ENCODE measurements around the gene SCNN1G. TPM values are rescaled to one million over a fixed set of nuclear protein-coding genes. Genes with fewer than 3 reads are reported as not detected.

Gene SCNN1G
- total and polyA plus RNA-seq, 5 donors, result 0.05 TPM; not detected in 4

DNA sequence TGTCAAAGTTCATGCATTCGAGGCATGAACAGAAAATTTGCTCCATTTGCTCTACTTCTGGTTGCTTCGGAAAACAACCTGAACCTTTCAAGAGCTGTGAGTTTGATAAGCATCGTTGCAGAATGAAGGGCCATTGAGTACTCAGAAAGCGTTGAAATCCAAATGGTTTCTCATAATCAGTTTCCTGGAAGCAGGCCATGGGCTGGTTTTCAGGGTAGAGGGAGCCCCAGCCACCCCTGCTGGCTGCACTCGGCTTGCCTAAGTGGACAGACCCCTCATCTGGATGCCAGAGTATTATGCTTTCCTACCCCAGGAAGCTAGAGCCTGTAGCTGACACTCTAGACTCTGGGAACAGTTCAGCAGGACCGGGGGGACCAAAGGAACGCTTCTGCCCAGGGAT lies 24.4 kb downstream of the SCNN1G start:
- intact Hi-C loops (cut with DNase I), result no loop called here
- Histone ChIP-seq H3K4me3 (ENCODE audit: low read length) (no peak overlapping the region), H3K27me3 (ENCODE audit: control insufficient read depth, insufficient read depth) (no peaks in the 10 kb centered on the region), H3K4me1 (ENCODE audit: control insufficient read depth, insufficient read depth, low read length) (no peaks in the 10 kb centered on the region), H3K9me3 (ENCODE audit: control insufficient read depth, low read length) (no peaks in the 10 kb centered on the region), H3K27ac (ENCODE audit: low read length) (no peak overlapping the region)
- no peak for ATAC-seq
- 59% methylated on average over 7 of the region's 7 CpGs for WGBS
- no peak for DNase-seq

DNA sequence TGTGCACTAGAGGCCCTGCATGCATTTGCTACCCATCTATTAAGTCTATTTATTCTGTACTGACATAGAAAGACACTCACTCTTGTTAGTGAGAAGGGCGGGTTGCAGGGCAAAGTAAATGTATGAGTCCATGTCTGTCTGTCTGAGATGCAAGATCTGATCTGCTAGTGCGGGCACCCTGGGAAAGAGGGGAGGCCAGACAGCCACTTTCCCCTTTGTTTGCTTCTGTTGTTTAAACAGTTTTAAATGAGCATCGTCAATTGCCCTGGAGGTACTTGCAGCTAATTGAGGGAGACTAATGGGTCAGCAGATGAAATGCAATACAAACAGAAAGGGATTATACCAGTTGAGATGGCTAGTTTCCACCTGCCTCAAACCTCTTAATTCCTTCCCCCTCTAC lies 24.9 kb downstream of the SCNN1G start:
- ATAC-seq, result no peak
- intact Hi-C loops (cut with DNase I), result no loop called here
- WGBS, result 62% methylated on average over 3 of the region's 3 CpGs
- Histone ChIP-seq H3K4me1 (ENCODE audit: control insufficient read depth, insufficient read depth, low read length) (no peaks in the 10 kb centered on the region), H3K27me3 (ENCODE audit: control insufficient read depth, insufficient read depth) (no peaks in the 10 kb centered on the region), H3K4me3 (ENCODE audit: low read length) (no peak overlapping the region), H3K27ac (ENCODE audit: low read length) (no peak overlapping the region), H3K9me3 (ENCODE audit: control insufficient read depth, low read length) (no peaks in the 10 kb centered on the region)
- DNase-seq, result no peak

DNA sequence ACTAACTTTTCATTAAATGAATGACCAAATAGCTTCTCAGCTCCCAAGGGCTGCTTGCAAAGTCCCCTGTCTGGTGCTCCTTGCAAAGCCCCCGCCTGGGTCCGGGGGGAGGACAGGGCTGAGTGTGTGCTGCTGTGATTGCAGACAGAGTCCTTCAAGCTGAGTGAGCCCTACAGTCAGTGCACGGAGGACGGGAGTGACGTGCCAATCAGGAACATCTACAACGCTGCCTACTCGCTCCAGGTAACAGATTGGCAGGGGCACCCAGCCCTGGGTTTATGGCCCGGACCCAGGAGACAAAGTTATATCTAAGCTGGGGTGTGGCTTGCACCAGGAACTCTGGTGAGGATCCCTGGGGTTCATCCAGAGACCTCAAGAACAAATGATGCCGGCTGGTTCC lies 27.1 kb downstream of the SCNN1G start:
- Histone ChIP-seq H3K9me3 (ENCODE audit: control insufficient read depth, low read length) (no peaks in the 10 kb centered on the region), H3K27me3 (ENCODE audit: control insufficient read depth, insufficient read depth) (no peaks in the 10 kb centered on the region), H3K4me3 (ENCODE audit: low read length) (no peak overlapping the region), H3K27ac (ENCODE audit: low read length) (no peak overlapping the region), H3K4me1 (ENCODE audit: control insufficient read depth, insufficient read depth, low read length) (no peaks in the 10 kb centered on the region)
- DNase-seq (no peak), ATAC-seq (no peak)
- WGBS, result 76% methylated on average over 9 of the region's 9 CpGs
- intact Hi-C loops (cut with DNase I), result no loop called here

DNA sequence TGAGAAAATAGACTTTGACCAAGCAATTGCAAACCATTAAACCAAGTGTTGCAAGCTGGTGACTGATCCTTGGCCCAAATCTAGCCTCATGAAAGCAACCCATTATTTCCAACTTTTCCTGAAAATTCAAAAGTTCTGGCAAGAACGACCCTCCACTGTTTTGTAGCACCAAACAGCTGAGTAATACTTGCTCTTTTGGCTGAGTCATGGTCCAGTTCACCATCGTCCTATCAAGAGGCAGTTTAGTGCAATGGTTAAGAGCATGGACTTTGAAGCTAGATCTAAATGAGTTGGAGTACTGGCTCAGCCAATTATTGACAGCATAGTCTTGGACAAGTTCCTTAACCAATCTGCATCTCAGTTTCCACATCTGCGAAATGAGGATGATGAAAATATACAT lies 31.3 kb downstream of the SCNN1G start:
- WGBS, result 71% methylated on average over 3 of the region's 3 CpGs
- no peak for DNase-seq

DNA sequence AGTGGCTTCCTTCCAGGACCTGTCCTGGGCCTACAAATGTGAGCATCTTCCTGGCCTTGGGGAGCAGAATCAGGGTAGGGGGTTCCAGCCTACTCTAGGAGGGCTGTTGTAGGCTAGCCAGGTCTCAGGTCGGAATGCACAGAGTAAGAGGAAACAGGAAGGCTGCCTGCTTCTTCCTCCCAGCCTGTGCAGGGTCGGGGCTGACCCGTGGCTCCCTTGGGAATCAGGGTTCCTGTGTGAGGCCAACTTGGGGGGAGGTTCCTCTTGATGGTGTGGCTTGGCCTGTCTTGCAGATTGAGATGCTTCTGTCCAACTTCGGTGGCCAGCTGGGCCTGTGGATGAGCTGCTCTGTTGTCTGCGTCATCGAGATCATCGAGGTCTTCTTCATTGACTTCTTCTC lies 32.3 kb downstream of the SCNN1G start:
- intact Hi-C loops (cut with DNase I), result no loop called here
- no peak overlapping the region for H3K27ac ChIP-seq (ENCODE audit: low read length)
- H3K9me3 ChIP-seq (ENCODE audit: control insufficient read depth, low read length), result no peaks in the 10 kb centered on the region
- H3K4me3 ChIP-seq (ENCODE audit: low read length), result no peak overlapping the region
- 71% methylated on average over 7 of the region's 7 CpGs for WGBS
- H3K4me1 ChIP-seq (ENCODE audit: control insufficient read depth, insufficient read depth, low read length), result no peaks in the 10 kb centered on the region
- ATAC-seq (no peak), DNase-seq (no peak)
- H3K27me3 ChIP-seq (ENCODE audit: control insufficient read depth, insufficient read depth), result no peaks in the 10 kb centered on the region

More for the DNA sequence above, 31.3 kb downstream of the SCNN1G start:
- H3K27me3 ChIP-seq (ENCODE audit: control insufficient read depth, insufficient read depth), result no peaks in the 10 kb centered on the region
- intact Hi-C loops (cut with DNase I), result no loop called here
- ATAC-seq, result no peak
- no peak overlapping the region for H3K4me3 ChIP-seq (ENCODE audit: low read length)
- no peaks in the 10 kb centered on the region for H3K9me3 ChIP-seq (ENCODE audit: control insufficient read depth, low read length)
- no peak overlapping the region for H3K27ac ChIP-seq (ENCODE audit: low read length)
- no peaks in the 10 kb centered on the region for H3K4me1 ChIP-seq (ENCODE audit: control insufficient read depth, insufficient read depth, low read length)

DNA sequence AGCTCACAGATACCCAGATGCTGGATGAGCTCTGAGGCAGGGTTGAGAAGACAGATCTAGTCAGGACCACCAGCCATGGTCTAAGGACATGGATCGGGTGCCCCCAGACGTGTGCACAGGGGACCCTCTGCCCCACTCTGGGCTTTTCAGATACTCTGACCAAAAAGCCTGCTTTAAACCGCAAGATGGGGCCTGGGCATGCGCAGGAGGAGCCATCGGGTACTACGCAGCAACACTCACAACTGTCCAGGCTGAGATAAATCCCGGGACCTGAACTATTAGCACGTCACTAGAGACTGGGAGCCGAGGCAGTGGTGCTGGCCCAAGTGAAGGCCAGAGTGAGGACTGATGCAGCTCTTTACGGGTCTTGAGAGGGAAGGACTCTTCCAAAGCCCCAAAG lies 32.9 kb downstream of the SCNN1G start:
- H3K27me3 ChIP-seq (ENCODE audit: control insufficient read depth, insufficient read depth), result no peaks in the 10 kb centered on the region
- DNase-seq (no peak), ATAC-seq (peak in 1 of 2 donors; percentile 13)
- 91% methylated on average over 10 of the region's 10 CpGs for WGBS
- H3K27ac ChIP-seq (ENCODE audit: low read length), result no peak overlapping the region
- intact Hi-C loops (cut with DNase I), result no loop called here
- H3K4me3 ChIP-seq (ENCODE audit: low read length), result no peak overlapping the region
- H3K4me1 ChIP-seq (ENCODE audit: control insufficient read depth, insufficient read depth, low read length), result no peaks in the 10 kb centered on the region
- H3K9me3 ChIP-seq (ENCODE audit: control insufficient read depth, low read length), result no peaks in the 10 kb centered on the region

DNA sequence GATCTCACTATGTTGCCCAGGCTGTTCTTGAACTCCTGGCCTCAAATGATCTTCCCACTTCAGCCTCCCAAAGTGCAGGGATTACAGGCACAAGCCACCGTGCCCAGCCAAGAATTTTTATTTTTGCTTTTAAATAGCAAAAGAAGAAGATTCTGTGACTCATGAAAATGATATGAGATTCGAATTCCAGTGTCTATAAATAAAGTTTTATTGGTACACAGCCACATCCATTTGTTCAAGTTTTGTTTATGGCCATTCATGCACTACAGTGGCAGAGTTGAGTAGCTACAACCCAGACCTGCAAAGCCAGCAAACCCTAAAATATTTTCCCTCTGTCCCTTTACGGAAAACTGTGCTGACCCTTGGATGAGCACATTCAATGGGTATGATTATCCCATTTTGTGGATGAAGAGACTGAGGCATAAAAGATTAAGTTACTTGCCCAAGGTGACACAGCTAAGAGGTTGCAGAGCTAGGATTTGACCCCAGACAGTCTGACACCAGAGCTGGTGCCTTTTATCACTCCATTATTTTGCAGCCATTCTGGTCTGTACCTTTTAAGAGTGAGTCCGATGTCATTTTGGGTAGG lies 34.2 kb downstream of the SCNN1G start:
- no peak for ATAC-seq
- H3K9me3 ChIP-seq (ENCODE audit: control insufficient read depth, low read length), result no peaks in the 10 kb centered on the region

DNA sequence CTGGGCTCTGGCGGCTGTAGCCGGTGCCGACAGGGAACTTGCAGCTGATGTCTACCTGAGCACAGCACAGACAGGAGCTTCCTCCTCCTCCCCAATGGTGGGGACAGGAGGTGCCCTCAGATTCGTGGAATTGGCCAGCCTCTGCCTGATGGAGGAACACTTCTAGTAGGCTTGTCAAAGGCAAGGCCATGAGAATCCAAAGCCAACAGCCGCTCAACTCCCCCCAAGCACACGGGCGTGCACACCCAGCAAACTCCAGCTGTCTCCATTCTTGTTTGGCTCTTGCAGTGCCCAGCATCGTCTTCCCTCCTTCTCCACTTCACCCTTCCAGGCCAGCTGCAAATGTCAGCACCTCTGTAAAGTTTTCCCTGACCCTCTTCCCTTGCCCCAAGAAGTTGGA lies 35.1 kb downstream of the SCNN1G start:
- no peaks in the 10 kb centered on the region for H3K27me3 ChIP-seq (ENCODE audit: control insufficient read depth, insufficient read depth)
- no peak for DNase-seq
- intact Hi-C loops (cut with DNase I), result no loop called here
- no peaks in the 10 kb centered on the region for H3K9me3 ChIP-seq (ENCODE audit: control insufficient read depth, low read length)
- WGBS, result 73% methylated on average over 8 of the region's 8 CpGs
- ATAC-seq, result no peak
- H3K4me3 ChIP-seq (ENCODE audit: low read length), result no peak overlapping the region
- H3K27ac ChIP-seq (ENCODE audit: low read length), result no peak overlapping the region
- no peaks in the 10 kb centered on the region for H3K4me1 ChIP-seq (ENCODE audit: control insufficient read depth, insufficient read depth, low read length)

More for the DNA sequence above, 34.2 kb downstream of the SCNN1G start:
- Histone ChIP-seq H3K27ac (ENCODE audit: low read length) (no peak overlapping the region), H3K4me1 (ENCODE audit: control insufficient read depth, insufficient read depth, low read length) (no peaks in the 10 kb centered on the region), H3K27me3 (ENCODE audit: control insufficient read depth, insufficient read depth) (no peaks in the 10 kb centered on the region), H3K4me3 (ENCODE audit: low read length) (no peak overlapping the region)
- 79% methylated on average over 4 of the region's 4 CpGs for WGBS
- intact Hi-C loops (cut with DNase I), result no loop called here
- no peak for DNase-seq

DNA sequence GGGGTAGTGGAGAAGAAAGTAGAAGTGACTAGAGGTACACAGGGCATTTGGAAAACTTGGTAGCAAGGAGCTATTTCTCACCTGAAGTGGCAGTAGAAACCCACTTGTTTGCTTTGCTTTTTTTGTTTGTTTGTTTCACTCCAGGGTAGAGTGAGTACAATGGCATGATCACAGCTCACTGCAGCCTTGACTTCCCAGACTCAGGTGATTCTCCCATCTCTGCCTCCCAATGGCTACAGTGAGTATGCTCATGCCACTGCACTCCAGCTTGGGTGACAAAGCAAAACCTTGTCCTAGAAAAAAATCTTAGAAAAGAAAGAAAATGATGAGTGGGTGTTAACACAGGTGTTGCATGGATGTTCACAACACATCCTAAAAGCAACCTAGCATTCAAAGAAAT lies 40.4 kb downstream of the SCNN1G start:
- no peaks in the 10 kb centered on the region for H3K27me3 ChIP-seq (ENCODE audit: control insufficient read depth, insufficient read depth)
- intact Hi-C loops (cut with DNase I), result no loop called here

DNA sequence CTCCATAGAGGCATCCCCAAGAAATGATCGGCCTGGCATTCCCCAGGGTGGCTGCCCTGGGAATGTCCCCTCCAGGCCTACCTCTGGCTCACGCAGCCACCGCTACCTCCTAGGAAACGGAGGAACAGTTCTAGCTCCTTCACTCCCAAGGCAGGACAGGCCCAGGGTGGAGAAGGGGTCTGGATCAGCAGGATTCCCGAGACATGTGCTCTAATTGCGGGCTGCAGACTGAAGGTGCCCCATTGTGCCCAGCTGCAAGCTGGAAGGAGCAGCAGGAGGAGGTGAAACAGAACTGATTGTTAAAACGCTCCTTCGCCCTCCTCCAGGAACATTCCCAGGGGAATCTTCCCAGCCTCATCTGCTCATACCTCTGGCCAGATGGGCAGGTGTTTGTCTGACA lies 40.8 kb downstream of the SCNN1G start:
- Histone ChIP-seq H3K27me3 (ENCODE audit: control insufficient read depth, insufficient read depth) (no peaks in the 10 kb centered on the region), H3K4me1 (ENCODE audit: control insufficient read depth, insufficient read depth, low read length) (no peaks in the 10 kb centered on the region), H3K4me3 (ENCODE audit: low read length) (no peak overlapping the region), H3K9me3 (ENCODE audit: control insufficient read depth, low read length) (no peaks in the 10 kb centered on the region), H3K27ac (ENCODE audit: low read length) (no peak overlapping the region)
- DNase-seq, result no peak
- intact Hi-C loops (cut with DNase I), result no loop called here
- 70% methylated on average over 8 of the region's 8 CpGs for WGBS
- ATAC-seq, result no peak

More for the DNA sequence above, 40.4 kb downstream of the SCNN1G start:
- no peaks in the 10 kb centered on the region for H3K4me1 ChIP-seq (ENCODE audit: control insufficient read depth, insufficient read depth, low read length)
- DNase-seq (no peak), ATAC-seq (no peak)
- no peak overlapping the region for H3K27ac ChIP-seq (ENCODE audit: low read length)
- H3K9me3 ChIP-seq (ENCODE audit: control insufficient read depth, low read length), result no peaks in the 10 kb centered on the region
- H3K4me3 ChIP-seq (ENCODE audit: low read length), result no peak overlapping the region

DNA sequence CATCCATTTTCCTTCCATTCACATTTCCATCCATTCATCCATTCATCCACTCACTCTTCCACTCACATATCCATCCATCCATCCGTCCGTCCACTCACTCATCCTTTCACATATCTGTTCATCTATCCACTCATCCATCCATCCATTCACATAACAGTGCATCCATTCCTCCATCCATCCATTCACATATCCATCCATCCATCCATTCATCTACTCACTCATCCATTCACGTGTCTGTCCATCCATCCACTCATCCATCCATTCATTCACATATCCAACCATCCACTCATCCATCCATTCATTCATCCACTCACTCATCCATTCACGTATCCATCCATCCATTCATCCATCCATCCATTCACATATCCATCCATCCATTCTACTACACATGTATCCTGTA lies 42.6 kb downstream of the SCNN1G start:
- Histone ChIP-seq H3K27me3 (ENCODE audit: control insufficient read depth, insufficient read depth) (no peaks in the 10 kb centered on the region), H3K4me3 (ENCODE audit: low read length) (no peak overlapping the region), H3K27ac (ENCODE audit: low read length) (no peak overlapping the region), H3K9me3 (ENCODE audit: control insufficient read depth, low read length) (no peaks in the 10 kb centered on the region), H3K4me1 (ENCODE audit: control insufficient read depth, insufficient read depth, low read length) (no peaks in the 10 kb centered on the region)
- no peak for DNase-seq
- WGBS, result 76% methylated on average over 4 of the region's 4 CpGs
- no peak for ATAC-seq
- intact Hi-C loops (cut with DNase I), result no loop called here

DNA sequence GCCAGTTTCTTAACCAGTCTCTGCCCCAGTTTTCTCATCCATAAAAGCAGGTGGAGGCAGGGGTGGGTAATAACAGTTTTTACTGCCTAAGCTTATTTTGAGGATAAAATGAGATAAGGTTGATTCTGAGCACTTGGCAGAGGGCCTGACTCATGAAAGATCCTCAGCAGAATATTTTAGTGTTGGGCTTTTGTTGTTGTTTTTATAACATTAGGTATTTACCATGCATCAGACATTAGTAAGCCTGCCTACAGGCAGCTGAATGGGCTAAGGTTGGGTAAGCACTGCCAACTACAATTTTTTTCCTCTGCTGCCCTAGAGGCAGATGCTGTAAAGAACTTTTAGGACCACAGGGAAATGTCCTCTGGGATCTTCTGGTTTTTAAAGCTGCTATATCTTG lies 43.1 kb downstream of the SCNN1G start:
- Histone ChIP-seq H3K4me3 (ENCODE audit: low read length) (no peak overlapping the region), H3K4me1 (ENCODE audit: control insufficient read depth, insufficient read depth, low read length) (no peaks in the 10 kb centered on the region), H3K27me3 (ENCODE audit: control insufficient read depth, insufficient read depth) (no peaks in the 10 kb centered on the region), H3K27ac (ENCODE audit: low read length) (no peak overlapping the region), H3K9me3 (ENCODE audit: control insufficient read depth, low read length) (no peaks in the 10 kb centered on the region)
- ATAC-seq (no peak), DNase-seq (no peak)
- intact Hi-C loops (cut with DNase I), result no loop called here

Measured in right cardiac atrium (tissue), 5 donors.